HS-5 (cell line): Measurements from ENCODE around the gene THAP2.

Source experiments
- DNase-seq: peaks from one replicate; pipeline ENCODE4 v3.0.0-alpha.2; 2012; ENCODE audit warnings: low read depth

Gene THAP2

DNA sequence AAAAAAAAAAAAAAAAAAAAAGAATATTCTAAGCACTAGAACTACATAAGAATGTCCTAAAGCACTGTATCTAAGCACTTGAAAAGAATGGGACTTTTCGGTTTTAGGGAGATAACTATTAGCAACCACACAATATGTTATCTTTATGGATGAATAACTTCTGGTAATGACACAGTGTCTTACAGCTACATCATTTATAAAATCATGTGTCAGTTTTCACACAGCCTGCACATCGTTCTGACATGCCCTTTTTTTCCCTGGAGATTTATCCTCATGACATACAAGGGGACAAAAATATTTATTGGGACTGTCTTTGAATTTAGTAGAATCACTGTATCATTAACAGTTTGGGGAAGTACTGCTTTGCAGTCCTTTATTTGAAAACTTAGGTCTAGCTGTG lies 39.1 kb downstream of the THAP2 start:
- DNase-seq = no peak

DNA sequence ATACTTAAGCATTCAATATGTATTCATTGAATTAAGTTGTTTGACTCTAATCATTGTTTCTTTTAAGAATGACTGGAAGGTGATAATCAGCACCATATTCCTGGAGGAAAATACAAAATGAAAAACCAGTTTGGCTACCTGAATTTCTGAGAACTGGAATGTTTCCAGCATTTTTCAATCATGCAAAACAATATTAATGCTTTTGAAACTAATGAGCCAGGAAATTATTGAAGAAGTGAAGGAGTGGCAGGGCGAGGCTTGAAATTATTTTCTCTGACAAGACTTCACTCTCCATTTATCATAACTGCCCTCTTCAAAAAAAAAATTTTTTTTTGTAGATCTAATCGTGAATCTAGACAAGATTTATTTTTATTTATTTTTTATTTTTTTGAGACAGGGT lies 40.8 kb downstream of the THAP2 start:
- DNase-seq = no peak

DNA sequence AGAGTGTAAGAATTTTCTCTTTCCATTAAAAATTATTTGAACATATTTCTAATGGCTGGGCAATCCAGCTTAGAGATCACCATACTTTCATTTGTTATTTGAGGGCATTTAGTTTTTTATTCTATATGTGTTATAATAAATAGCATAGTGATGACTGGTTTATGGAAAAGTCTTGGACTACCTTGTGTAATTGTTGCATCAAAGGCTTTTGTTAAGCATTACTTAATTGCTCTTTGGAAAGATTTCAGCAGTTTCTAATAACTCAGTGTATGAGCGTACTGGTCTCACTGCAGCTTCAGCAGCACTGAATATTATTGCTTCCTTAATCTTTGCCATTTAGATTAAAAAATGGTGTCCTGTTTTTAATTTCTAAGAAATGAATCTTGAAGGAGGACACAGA lies 44.6 kb downstream of the THAP2 start:
- DNase-seq = no peak

GRCh38 chr12:71710276-71711125 lies 46.4 kb downstream of the THAP2 start:
- peak; percentile 88 for DNase-seq

GRCh38 chr12:71718611-71719010 lies 54.5 kb downstream of the THAP2 start:
- no peak for DNase-seq

GRCh38 chr12:71719647-71720370 lies 55.7 kb downstream of the THAP2 start:
- DNase-seq = no peak

DNA sequence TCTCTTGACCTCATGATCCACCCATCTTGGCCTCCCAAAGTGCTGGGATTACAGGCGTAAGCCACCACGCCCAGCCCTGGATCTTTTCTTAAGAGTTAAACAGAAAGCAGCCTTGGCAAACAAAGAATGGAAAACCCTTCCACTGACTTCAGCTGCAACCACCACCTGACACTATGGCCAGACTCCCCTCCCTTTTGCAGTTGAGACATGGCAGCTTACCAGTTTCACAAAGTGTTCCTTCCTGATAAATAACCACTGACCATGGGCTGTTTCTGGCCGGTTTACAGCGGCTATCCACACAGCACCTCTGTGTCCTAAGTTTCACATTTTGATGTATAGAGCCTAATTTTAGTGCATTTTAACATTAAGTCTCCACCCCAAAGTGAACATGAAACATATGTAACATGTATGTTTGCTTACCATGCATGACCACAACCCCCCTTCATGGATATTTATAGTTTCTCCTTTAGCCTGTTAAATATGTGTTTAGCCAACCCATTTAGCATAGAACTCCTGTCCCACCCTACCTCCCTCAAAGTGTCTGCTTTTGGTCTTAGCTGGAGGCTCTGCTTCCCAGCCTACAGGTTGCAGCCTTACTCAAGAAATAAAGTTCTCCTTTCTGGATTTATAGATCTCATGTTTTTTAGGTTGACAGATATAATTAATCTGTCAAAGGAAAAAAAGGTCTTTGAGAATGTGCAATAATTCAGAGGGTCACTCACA lies 57.8 kb downstream of the THAP2 start:
- DNase-seq = no peak

DNA sequence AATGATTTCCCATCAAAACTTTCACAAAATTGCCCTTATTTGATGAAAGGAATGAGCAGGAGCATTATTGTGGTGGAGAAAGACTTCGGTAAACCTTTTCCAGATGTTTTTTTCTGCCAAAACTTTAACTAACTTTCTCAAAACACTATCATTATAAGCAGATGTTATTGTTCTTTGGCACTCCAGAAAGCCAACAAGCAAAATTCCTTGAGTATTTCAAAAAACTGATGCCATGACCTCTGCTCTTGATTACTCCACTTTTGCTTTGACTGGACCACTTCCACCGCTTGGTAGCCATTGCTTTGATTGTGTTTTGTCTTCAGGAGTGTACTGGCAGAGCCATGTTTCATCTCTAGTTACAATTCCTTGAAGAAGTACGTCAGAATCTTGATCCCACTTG lies 60.9 kb downstream of the THAP2 start:
- DNase-seq = no peak

- DNase-seq = no peak
Measured at GRCh38 chr12:71726548-71726947, 62.4 kb downstream of the THAP2 start.

GRCh38 chr12:71727958-71728357 lies 63.9 kb downstream of the THAP2 start:
- DNase-seq = no peak
